ENCODE results near the gene PTPRD.

The PTPRD gene

DNA sequence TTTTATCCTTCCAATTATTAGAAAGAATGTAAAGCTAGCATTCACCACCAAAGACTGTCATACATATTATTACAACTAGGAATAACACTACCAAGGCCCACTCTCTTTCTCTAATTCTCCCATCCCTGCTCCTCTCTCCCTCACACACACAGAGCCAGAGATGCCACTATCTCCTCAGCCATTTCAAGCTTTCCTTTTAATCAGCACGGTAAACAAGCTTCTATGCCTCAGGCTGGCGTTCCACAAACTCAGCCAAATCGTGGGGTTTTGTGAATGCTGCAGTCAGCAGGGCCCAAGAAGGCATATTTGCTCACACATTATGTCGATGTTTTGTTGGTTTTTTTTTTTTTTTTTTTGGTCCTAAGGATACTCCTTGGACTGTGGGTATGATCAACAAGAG lies 1833.3 kb downstream of the PTPRD start:
- no peak for TF ChIP-seq EZH2phosphoT487 (conservative IDR thresholded peaks at IDR 0.05; ENCODE audit: low read length)
- TF ChIP-seq, protein P1, sequence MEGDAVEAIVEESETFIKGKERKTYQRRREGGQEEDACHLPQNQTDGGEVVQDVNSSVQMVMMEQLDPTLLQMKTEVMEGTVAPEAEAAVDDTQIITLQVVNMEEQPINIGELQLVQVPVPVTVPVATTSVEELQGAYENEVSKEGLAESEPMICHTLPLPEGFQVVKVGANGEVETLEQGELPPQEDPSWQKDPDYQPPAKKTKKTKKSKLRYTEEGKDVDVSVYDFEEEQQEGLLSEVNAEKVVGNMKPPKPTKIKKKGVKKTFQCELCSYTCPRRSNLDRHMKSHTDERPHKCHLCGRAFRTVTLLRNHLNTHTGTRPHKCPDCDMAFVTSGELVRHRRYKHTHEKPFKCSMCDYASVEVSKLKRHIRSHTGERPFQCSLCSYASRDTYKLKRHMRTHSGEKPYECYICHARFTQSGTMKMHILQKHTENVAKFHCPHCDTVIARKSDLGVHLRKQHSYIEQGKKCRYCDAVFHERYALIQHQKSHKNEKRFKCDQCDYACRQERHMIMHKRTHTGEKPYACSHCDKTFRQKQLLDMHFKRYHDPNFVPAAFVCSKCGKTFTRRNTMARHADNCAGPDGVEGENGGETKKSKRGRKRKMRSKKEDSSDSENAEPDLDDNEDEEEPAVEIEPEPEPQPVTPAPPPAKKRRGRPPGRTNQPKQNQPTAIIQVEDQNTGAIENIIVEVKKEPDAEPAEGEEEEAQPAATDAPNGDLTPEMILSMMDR (IDR thresholded peaks at IDR 0.05; ENCODE audit: insufficient read depth, low read length, poor library complexity, severe bottlenecking), result no peak
- no peaks in the 10 kb centered on the region for H4K20me1 ChIP-seq (ENCODE audit: low read depth, low read length)
- no peaks in the 10 kb centered on the region for H3K36me3 ChIP-seq (ENCODE audit: low read length)

DNA sequence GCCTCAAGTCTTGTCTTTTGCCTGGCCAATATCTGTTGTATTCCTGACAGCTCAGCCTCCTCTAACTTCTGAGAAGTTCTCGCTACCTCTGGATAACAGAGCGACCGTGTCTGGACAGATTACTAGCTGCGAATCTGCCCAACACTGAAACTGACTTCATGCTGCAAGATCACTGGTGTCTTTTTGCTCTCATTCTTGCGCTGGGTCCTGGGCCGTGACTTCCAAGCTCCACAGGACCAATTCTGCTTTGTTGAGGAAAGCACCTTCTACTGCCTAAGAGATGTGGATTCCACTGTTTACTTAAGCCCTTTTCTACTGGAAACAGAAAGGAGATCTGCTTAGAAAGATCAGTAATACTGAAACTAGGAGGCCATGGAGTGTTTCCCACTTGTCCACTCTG lies 1834.4 kb downstream of the PTPRD start:
- Histone ChIP-seq H3K9me3 (ENCODE audit: insufficient read depth, low read length) (no peaks in the 10 kb centered on the region), H3F3A (ENCODE audit: insufficient read depth) (no peaks in the 10 kb centered on the region)

More for the DNA sequence above, 1833.3 kb downstream of the PTPRD start:
- no peak overlapping the region for H3K27ac ChIP-seq (ENCODE audit: low read depth, low read length)
- no peaks in the 10 kb centered on the region for H3K27me3 ChIP-seq (ENCODE audit: low read length)
- no peaks in the 10 kb centered on the region for H3F3A ChIP-seq (ENCODE audit: insufficient read depth)
- no peak overlapping the region for H3K4me3 ChIP-seq (ENCODE audit: insufficient read depth, low read length, poor library complexity, severe bottlenecking)
- H3K9me2 ChIP-seq (replicated peaks; ENCODE audit: insufficient read depth, low read length), result 0 out of 2 replicates have a peak, but pooled peaks cover 3% of the 10 kb centered on the region
- H3K9ac ChIP-seq (ENCODE audit: low read length), result no peak overlapping the region
- H3K4me2 ChIP-seq (ENCODE audit: low read depth, low read length, poor library complexity, severe bottlenecking), result no peak overlapping the region
- H3K9me3 ChIP-seq (ENCODE audit: insufficient read depth, low read length), result no peaks in the 10 kb centered on the region
- no peak overlapping the region for H2AFZ ChIP-seq (ENCODE audit: low read depth, low read length, severe bottlenecking)
- no peaks in the 10 kb centered on the region for H3K79me2 ChIP-seq (ENCODE audit: insufficient read depth, low read length)

DNA sequence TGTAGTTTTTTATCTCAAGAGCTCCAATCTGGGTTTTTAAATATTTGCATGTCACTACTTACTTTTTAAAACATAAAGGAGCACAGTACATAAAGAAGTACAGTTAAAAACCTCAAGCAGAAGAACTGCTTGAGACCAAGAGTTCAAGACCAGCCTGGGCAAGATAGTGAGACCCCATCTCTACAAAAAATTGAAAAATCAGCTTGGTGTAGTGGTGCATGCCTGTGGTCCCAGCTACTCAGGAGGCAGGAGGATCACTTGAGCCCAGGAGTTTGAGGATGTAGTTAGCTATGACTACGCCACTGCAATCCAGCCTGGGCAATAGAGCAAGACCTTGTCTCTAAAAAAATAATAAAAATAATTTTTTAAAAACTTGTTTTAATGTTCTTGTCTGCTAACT lies 1840.5 kb downstream of the PTPRD start:
- Histone ChIP-seq H4K20me1 (ENCODE audit: low read depth, low read length) (no peaks in the 10 kb centered on the region), H3K9me3 (ENCODE audit: insufficient read depth, low read length) (no peaks in the 10 kb centered on the region), H3K4me3 (ENCODE audit: insufficient read depth, low read length, poor library complexity, severe bottlenecking) (no peak overlapping the region), H3K27me3 (ENCODE audit: low read length) (no peaks in the 10 kb centered on the region), H3K36me3 (ENCODE audit: low read length) (no peaks in the 10 kb centered on the region), H3K9ac (ENCODE audit: low read length) (no peak overlapping the region), H3F3A (ENCODE audit: insufficient read depth) (no peaks in the 10 kb centered on the region), H3K27ac (ENCODE audit: low read depth, low read length) (no peak overlapping the region), H3K4me2 (ENCODE audit: low read depth, low read length, poor library complexity, severe bottlenecking) (no peak overlapping the region), H3K9me2 (replicated peaks; ENCODE audit: insufficient read depth, low read length) (no peaks in the 10 kb centered on the region), H2AFZ (ENCODE audit: low read depth, low read length, severe bottlenecking) (no peak overlapping the region), H3K79me2 (ENCODE audit: insufficient read depth, low read length) (no peaks in the 10 kb centered on the region)
- TF ChIP-seq EZH2phosphoT487 (conservative IDR thresholded peaks at IDR 0.05; ENCODE audit: low read length), result no peak
- TF ChIP-seq, protein P1 (IDR thresholded peaks at IDR 0.05; ENCODE audit: insufficient read depth, low read length, poor library complexity, severe bottlenecking), result no peak

More for the DNA sequence above, 1834.4 kb downstream of the PTPRD start:
- no peaks in the 10 kb centered on the region for H3K27me3 ChIP-seq (ENCODE audit: low read length)
- no peak overlapping the region for H2AFZ ChIP-seq (ENCODE audit: low read depth, low read length, severe bottlenecking)
- H3K4me3 ChIP-seq (ENCODE audit: insufficient read depth, low read length, poor library complexity, severe bottlenecking), result no peak overlapping the region
- H3K79me2 ChIP-seq (ENCODE audit: insufficient read depth, low read length), result no peaks in the 10 kb centered on the region
- no peaks in the 10 kb centered on the region for H4K20me1 ChIP-seq (ENCODE audit: low read depth, low read length)
- 0 out of 2 replicates have a peak, but pooled peaks cover 3% of the 10 kb centered on the region for H3K9me2 ChIP-seq (replicated peaks; ENCODE audit: insufficient read depth, low read length)
- H3K36me3 ChIP-seq (ENCODE audit: low read length), result no peaks in the 10 kb centered on the region
- H3K4me2 ChIP-seq (ENCODE audit: low read depth, low read length, poor library complexity, severe bottlenecking), result no peak overlapping the region
- TF ChIP-seq, protein P1 (IDR thresholded peaks at IDR 0.05; ENCODE audit: insufficient read depth, low read length, poor library complexity, severe bottlenecking), result no peak
- no peak for TF ChIP-seq EZH2phosphoT487 (conservative IDR thresholded peaks at IDR 0.05; ENCODE audit: low read length)
- H3K9ac ChIP-seq (ENCODE audit: low read length), result no peak overlapping the region
- no peak overlapping the region for H3K27ac ChIP-seq (ENCODE audit: low read depth, low read length)
